PC-3 (cell line): ENCODE measurements around the gene OR13J1. TPM values are rescaled to one million over a fixed set of nuclear protein-coding genes. Genes with fewer than 3 reads are reported as not detected.

Experiments
- ATAC-seq: fragments of 200-7000 bp; cut with Tn5 transposase; 2 replicates; pipeline ENCODE4 v1.9.1; 2020; ENCODE audit warnings: mild to moderate bottlenecking, moderate library complexity
- BruUV-seq: library from RNA; stranded (reverse); fragments of 400-500 nt; replicated peaks from 2 replicates; lab custom pipeline; 2021; lab: Mats Ljungman, UMichigan
- CTCF ChIA-PET: fragments of 300-600 bp; sonication (Branson Sonifier 250); formaldehyde crosslinking; loops from one replicate; lab custom pipeline; 2022; ENCODE audit warnings: antibody characterized with exemption; lab: Charles Lee
- POLR2A ChIA-PET: fragments of 300-600 bp; sonication (Branson Sonifier 250); formaldehyde crosslinking; loops from one replicate; lab custom pipeline; 2022; ENCODE audit warnings: antibody characterized with exemption; ENCODE audit not compliant: unreplicated experiment; lab: Charles Lee
- DNase-seq: peaks from one replicate; pipeline ENCODE4 v3.0.0-alpha.2; 2015
- H2AFZ ChIP-seq: fragments of 300-600 bp; sonication (generic); 2 replicates; pipeline ENCODE4 v1.6.0; 2016; ENCODE audit warnings: antibody characterized with exemption, low read length
- H3F3A ChIP-seq: fragments of 300-600 bp; sonication (generic); one replicate; pipeline ENCODE4 v1.6.0; 2017; ENCODE audit warnings: antibody characterized with exemption, low read length, control low read depth, mild to moderate bottlenecking; ENCODE audit not compliant: unreplicated experiment
- H3K27ac ChIP-seq: fragments of 300-600 bp; sonication (generic); 2 replicates; pipeline ENCODE4 v1.5.1; 2016; ENCODE audit warnings: mild to moderate bottlenecking, low read length
- H3K27me3 ChIP-seq: fragments of 300-600 bp; sonication (generic); 2 replicates; pipeline ENCODE4 v1.6.1; 2016; ENCODE audit warnings: low read length, mixed read lengths
- H3K36me3 ChIP-seq: fragments of 300-600 bp; sonication (generic); 2 replicates; pipeline ENCODE4 v1.6.1; 2016; ENCODE audit warnings: low read depth, mixed run types, low read length, mixed read lengths
- H3K4me1 ChIP-seq: fragments of 300-600 bp; sonication (generic); 2 replicates; pipeline ENCODE4 v1.5.1; 2016; ENCODE audit warnings: low read length; ENCODE audit not compliant: insufficient read depth
- H3K4me2 ChIP-seq: fragments of 300-600 bp; sonication (generic); 2 replicates; pipeline ENCODE4 v1.6.0; 2016; ENCODE audit warnings: low read length
- H3K4me3 ChIP-seq: fragments of 300-600 bp; sonication (generic); 2 replicates; pipeline ENCODE4 v1.5.1; 2016; ENCODE audit warnings: mild to moderate bottlenecking, low read length, mixed read lengths
- H3K79me2 ChIP-seq: fragments of 300-600 bp; sonication (generic); 2 replicates; pipeline ENCODE4 v1.6.1; 2017; ENCODE audit warnings: low read length, mixed read lengths
- H3K9ac ChIP-seq: fragments of 300-600 bp; sonication (generic); 2 replicates; pipeline ENCODE4 v1.6.0; 2016; ENCODE audit warnings: mild to moderate bottlenecking, low read length
- H3K9me2 ChIP-seq: fragments of 300-600 bp; sonication (generic); replicated peaks from 2 replicates; pipeline ENCODE4 v1.6.1; 2016; ENCODE audit warnings: mixed run types, low read length, mixed read lengths
- H3K9me3 ChIP-seq: fragments of 300-600 bp; sonication (generic); 2 replicates; pipeline ENCODE4 v1.6.1; 2016; ENCODE audit warnings: low read length, mixed read lengths
- H4K20me1 ChIP-seq: fragments of 300-600 bp; sonication (generic); 2 replicates; pipeline ENCODE4 v1.6.1; 2016; ENCODE audit warnings: low read length, mixed read lengths
- EZH2 ChIP-seq: fragments of 300-600 bp; sonication (generic); IDR thresholded peaks from one replicate; pipeline ENCODE4 v1.6.1; 2017; ENCODE audit warnings: antibody characterized with exemption, mild to moderate bottlenecking, low read length; ENCODE audit not compliant: unreplicated experiment
- EZH2phosphoT487 ChIP-seq: fragments of 300-600 bp; sonication (generic); IDR thresholded peaks from 2 replicates; pipeline ENCODE4 v1.6.1; 2018; ENCODE audit warnings: mild to moderate bottlenecking, antibody characterized with exemption, low read length, borderline replicate concordance
- intact Hi-C: fragments of 100-400 bp; cut with micrococcal nuclease; formaldehyde crosslinking; loops from 2 replicates; pipeline ENCODE4 v1.9.0; 2023
- total RNA-seq: library from RNA; depleted of rRNA; stranded (reverse); fragments of >200 nt; gene quantifications from 2 replicates; pipeline ENCODE4 v1.2.3, GENCODE V29; 2014
- TF ChIP-seq, protein P1 (sequence below): fragments of 300-600 bp; sonication (generic); conservative IDR thresholded peaks from 2 replicates; pipeline ENCODE4 v1.5.1; 2017; ENCODE audit warnings: antibody characterized with exemption, low read depth, mild to moderate bottlenecking, low read length

The OR13J1 gene
- total RNA-seq, 1 experiment from 2014 or later = not detected

- ChIA-PET CTCF (no interaction called here), POLR2A (no interaction called here)
- Histone ChIP-seq H3K36me3 (no peaks in the 10 kb centered on the region), H3K4me3 (peak overlapping the region; percentile 49; the same call in 1 of the 2 replicates), H3K79me2 (peaks cover 10% of the 10 kb centered on the region), H2AFZ (no peak overlapping the region), H3K9me3 (no peaks in the 10 kb centered on the region), H3K27ac (peak overlapping the region; percentile 94), H3K9me2 (no peaks in the 10 kb centered on the region), H3K4me2 (peak overlapping the region; percentile 77), H3K4me1 (peaks cover 78% of the 10 kb centered on the region), H3K27me3 (no peaks in the 10 kb centered on the region), H3F3A (peaks cover 11% of the 10 kb centered on the region), H4K20me1 (no peaks in the 10 kb centered on the region), H3K9ac (peak overlapping the region; percentile 68)
- TF ChIP-seq EZH2 = no peak
- TF ChIP-seq, protein P1, sequence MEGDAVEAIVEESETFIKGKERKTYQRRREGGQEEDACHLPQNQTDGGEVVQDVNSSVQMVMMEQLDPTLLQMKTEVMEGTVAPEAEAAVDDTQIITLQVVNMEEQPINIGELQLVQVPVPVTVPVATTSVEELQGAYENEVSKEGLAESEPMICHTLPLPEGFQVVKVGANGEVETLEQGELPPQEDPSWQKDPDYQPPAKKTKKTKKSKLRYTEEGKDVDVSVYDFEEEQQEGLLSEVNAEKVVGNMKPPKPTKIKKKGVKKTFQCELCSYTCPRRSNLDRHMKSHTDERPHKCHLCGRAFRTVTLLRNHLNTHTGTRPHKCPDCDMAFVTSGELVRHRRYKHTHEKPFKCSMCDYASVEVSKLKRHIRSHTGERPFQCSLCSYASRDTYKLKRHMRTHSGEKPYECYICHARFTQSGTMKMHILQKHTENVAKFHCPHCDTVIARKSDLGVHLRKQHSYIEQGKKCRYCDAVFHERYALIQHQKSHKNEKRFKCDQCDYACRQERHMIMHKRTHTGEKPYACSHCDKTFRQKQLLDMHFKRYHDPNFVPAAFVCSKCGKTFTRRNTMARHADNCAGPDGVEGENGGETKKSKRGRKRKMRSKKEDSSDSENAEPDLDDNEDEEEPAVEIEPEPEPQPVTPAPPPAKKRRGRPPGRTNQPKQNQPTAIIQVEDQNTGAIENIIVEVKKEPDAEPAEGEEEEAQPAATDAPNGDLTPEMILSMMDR = no peak
- no peak for TF ChIP-seq EZH2phosphoT487
- intact Hi-C loops = no loop called here
- BruUV-seq = TSS peak; percentile 53
- peak; percentile 26 for DNase-seq
- peak; percentile 1; the same call in 1 of the 2 replicates for ATAC-seq
Observed at GRCh38 chr9:35906923-35907699, 36.9 kb upstream of the OR13J1 start.

DNA sequence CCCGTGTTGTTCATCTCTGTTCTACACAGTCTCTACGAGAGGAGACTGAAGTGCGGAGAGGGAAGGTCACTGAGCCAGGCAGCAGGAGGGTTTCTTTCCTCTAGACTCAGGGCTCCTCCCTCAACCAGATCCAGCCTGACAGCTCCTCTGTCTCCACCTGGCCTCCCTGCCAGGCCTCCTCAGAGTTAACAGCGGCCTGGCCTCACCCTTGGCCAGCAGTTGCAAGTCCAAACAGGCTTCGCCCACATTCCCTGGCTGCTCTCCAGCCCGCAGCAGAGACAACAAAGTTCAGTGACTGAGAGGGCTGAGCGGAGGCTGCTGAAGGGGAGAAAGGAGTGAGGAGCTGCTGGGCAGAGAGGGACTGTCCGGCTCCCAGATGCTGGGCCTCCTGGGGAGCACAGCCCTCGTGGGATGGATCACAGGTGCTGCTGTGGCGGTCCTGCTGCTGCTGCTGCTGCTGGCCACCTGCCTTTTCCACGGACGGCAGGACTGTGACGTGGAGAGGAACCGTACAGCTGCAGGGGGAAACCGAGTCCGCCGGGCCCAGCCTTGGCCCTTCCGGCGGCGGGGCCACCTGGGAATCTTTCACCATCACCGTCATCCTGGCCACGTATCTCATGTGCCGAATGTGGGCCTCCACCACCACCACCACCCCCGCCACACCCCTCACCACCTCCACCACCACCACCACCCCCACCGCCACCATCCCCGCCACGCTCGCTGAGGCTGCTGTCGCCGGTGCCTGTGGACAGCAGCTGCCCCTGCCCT is 35.9 kb upstream of the OR13J1 start, which contains the start of gene HRCT1:
Gene HRCT1 (plus strand): TSS at position 291 of the 768 bp plus-strand sequence. CDS start 86 bp downstream, at position 377.
- H3K4me3 ChIP-seq = peak within 1 kb of the TSS; percentile 49; the same call in 1 of the 2 replicates
- TF ChIP-seq, protein P1 = no peak
- no peak for TF ChIP-seq EZH2phosphoT487
- TF ChIP-seq EZH2 = no peak
- peaks cover 11% of the 10 kb centered on the region for H3F3A ChIP-seq
- no peaks in the 10 kb centered on the region for H3K9me2 ChIP-seq
- no peaks in the 10 kb centered on the region for H3K27me3 ChIP-seq
- H3K9ac ChIP-seq = peak within 1 kb of the TSS; percentile 68
- ATAC-seq (peak; percentile 61), DNase-seq (peak; percentile 96)
- H2AFZ ChIP-seq = peak within 1 kb of the TSS; percentile 28; the same call in 1 of the 2 replicates
- no peaks in the 10 kb centered on the region for H4K20me1 ChIP-seq
- intact Hi-C loops = no loop called here
- BruUV-seq = no TSS peak
- H3K9me3 ChIP-seq = no peaks in the 10 kb centered on the region
- H3K27ac ChIP-seq = peak within 1 kb of the TSS; percentile 94
- ChIA-PET POLR2A (no interaction called here), CTCF (interaction anchor here (1.0 kb wide), 1 partner anchor 101 kb away, joined by 3 read pairs; no protein-coding TSS in a partner anchor)
- H3K4me2 ChIP-seq = peak within 1 kb of the TSS; percentile 77
- H3K36me3 ChIP-seq = no peaks in the 10 kb centered on the region
- peaks cover 72% of the 10 kb centered on the region for H3K4me1 ChIP-seq
- H3K79me2 ChIP-seq = peaks cover 10% of the 10 kb centered on the region
